AG04450 (cell line): ENCODE results near the gene SPOUT1. TPM values are rescaled to one million over a fixed set of nuclear protein-coding genes. Genes with fewer than 3 reads are reported as not detected.
"Not testable (repeated sequence)": the region's sequence is repeated elsewhere in the genome, so short reads cannot be mapped to it uniquely, and the experiment has no call there.

Source experiments
- CTCF ChIA-PET: fragments of 300-600, 350-600 bp; formaldehyde crosslinking; extraction: SDS; loops from one replicate; lab custom pipeline; 2022; ENCODE audit warnings: antibody characterized with exemption, inconsistent platforms; lab: Charles Lee
- POLR2A ChIA-PET: fragments of 350-600 bp; formaldehyde crosslinking; extraction: SDS; loops from one replicate; lab custom pipeline; 2021; ENCODE audit warnings: antibody characterized with exemption, inconsistent platforms; lab: Yijun Ruan, JAX
- DNase-seq: peaks from one replicate; pipeline ENCODE4 v3.0.0-alpha.2; 2011; ENCODE audit warnings: low read depth, low spot score
- H3K27ac ChIP-seq: one replicate; pipeline ENCODE4 v1.5.1; 2012; ENCODE audit warnings: low read depth, low read length, control low read depth
- H3K27me3 ChIP-seq: one replicate; pipeline ENCODE4 v1.6.0; 2012; ENCODE audit warnings: low read length; ENCODE audit not compliant: control insufficient read depth, insufficient read depth
- H3K4me3 ChIP-seq: 2 replicates; pipeline ENCODE4 v1.5.1; 2011; ENCODE audit warnings: mild to moderate bottlenecking, low read depth, low read length, control low read depth
- H3K9me3 ChIP-seq: 2 replicates; pipeline ENCODE4 v1.5.1; 2012; ENCODE audit warnings: low read length; ENCODE audit not compliant: control insufficient read depth, insufficient read depth
- polyA plus RNA-seq: library from polyadenylated mRNA; depleted of rRNA; stranded (reverse); fragments of >200 nt; gene quantifications from 2 replicates; pipeline ENCODE4 v1.2.3, GENCODE V29; 2011
- TF ChIP-seq, protein P1 (sequence below): IDR thresholded peaks from 2 replicates; pipeline ENCODE4 v1.5.1; 2011; ENCODE audit warnings: low read depth, low read length, control low read depth, inconsistent platforms

SPOUT1 gene
- polyA plus RNA-seq, 1 experiment = 19.1 TPM

GRCh38 chr9:128862401-128862851, 32.8 kb upstream of the SPOUT1 start:
- Histone ChIP-seq H3K4me3 (no peak overlapping the region), H3K27me3 (no peaks in the 10 kb centered on the region), H3K27ac (no peak overlapping the region), H3K9me3 (no peaks in the 10 kb centered on the region)
- POLR2A ChIA-PET = interaction anchor here (0.5 kb wide), 1 partner anchor 50 kb away, joined by 3 read pairs; no protein-coding TSS in a partner anchor
- CTCF ChIA-PET = interaction anchor here (0.9 to 5.5 kb wide), 7 partner anchors 9 to 142 kb away, joined by 3 to 95 read pairs (median 9); no protein-coding TSS in a partner anchor
- TF ChIP-seq, protein P1, sequence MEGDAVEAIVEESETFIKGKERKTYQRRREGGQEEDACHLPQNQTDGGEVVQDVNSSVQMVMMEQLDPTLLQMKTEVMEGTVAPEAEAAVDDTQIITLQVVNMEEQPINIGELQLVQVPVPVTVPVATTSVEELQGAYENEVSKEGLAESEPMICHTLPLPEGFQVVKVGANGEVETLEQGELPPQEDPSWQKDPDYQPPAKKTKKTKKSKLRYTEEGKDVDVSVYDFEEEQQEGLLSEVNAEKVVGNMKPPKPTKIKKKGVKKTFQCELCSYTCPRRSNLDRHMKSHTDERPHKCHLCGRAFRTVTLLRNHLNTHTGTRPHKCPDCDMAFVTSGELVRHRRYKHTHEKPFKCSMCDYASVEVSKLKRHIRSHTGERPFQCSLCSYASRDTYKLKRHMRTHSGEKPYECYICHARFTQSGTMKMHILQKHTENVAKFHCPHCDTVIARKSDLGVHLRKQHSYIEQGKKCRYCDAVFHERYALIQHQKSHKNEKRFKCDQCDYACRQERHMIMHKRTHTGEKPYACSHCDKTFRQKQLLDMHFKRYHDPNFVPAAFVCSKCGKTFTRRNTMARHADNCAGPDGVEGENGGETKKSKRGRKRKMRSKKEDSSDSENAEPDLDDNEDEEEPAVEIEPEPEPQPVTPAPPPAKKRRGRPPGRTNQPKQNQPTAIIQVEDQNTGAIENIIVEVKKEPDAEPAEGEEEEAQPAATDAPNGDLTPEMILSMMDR = no peak
- no peak for DNase-seq

GRCh38 chr9:128861501-128861900, 31.9 kb upstream of the SPOUT1 start:
- H3K27me3 ChIP-seq = no peaks in the 10 kb centered on the region
- no peaks in the 10 kb centered on the region for H3K9me3 ChIP-seq
- no peak overlapping the region for H3K27ac ChIP-seq
- ChIA-PET CTCF (interaction anchor here (0.6 to 5.5 kb wide), 5 partner anchors 8 to 301 kb away, joined by 3 to 95 read pairs (median 5); no protein-coding TSS in a partner anchor), POLR2A (interaction anchor here (0.6 kb wide), 1 partner anchor 20 kb away, joined by 3 read pairs; no protein-coding TSS in a partner anchor)
- no peak for DNase-seq
- TF ChIP-seq, protein P1 = no peak
- H3K4me3 ChIP-seq = no peak overlapping the region

DNA sequence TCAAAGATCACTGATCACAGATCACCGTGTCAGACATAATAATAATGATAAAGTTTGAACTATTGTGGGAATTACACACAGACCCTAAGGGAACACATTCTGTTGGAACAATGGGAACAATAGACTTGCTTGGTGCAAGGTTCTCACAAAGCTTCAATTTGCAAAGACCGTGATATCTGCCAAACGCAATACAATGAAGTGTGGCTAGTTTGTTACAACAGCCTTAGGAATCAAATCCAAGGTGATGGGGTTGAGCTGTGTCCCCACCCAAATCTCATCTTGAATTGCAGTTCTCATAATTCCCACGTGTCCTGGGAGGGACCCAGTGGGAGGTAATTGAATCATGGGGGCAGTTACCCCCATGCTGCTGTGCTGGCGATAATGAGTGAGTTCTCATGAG, 31.3 kb upstream of the SPOUT1 start:
- Histone ChIP-seq H3K27ac (no peak overlapping the region), H3K4me3 (no peak overlapping the region), H3K27me3 (no peaks in the 10 kb centered on the region), H3K9me3 (no peaks in the 10 kb centered on the region)
- ChIA-PET POLR2A (interaction anchor here (0.6 kb wide), 1 partner anchor 20 kb away, joined by 3 read pairs; no protein-coding TSS in a partner anchor), CTCF (interaction anchor here (0.7 to 5.5 kb wide), 3 partner anchors 7 to 301 kb away, joined by 3 to 95 read pairs (median 9); no protein-coding TSS in a partner anchor)
- DNase-seq = no peak
- TF ChIP-seq, protein P1 = no peak

- DNase-seq = not testable (repeated sequence)
- ChIA-PET CTCF (interaction anchor here (1.4 kb wide), 1 partner anchor 70 kb away, joined by 7 read pairs; no protein-coding TSS in a partner anchor), POLR2A (interaction anchor here (0.6 kb wide), 3 partner anchors 22 to 953 kb away, joined by 3 to 4 read pairs (median 4); no protein-coding TSS in a partner anchor)
Observed at GRCh38 chr9:128858476-128858875, 28.9 kb upstream of the SPOUT1 start.

GRCh38 chr9:128854454-128854853, 24.9 kb upstream of the SPOUT1 start:
- DNase-seq, H3K4me3 ChIP-seq, POLR2A ChIA-PET, H3K27ac ChIP-seq, H3K27me3 ChIP-seq: not testable (repeated sequence)
- peaks cover 13% of the 10 kb centered on the region; the same call in 1 of the 2 replicates for H3K9me3 ChIP-seq
- CTCF ChIA-PET = interaction anchor here (0.9 to 1.7 kb wide), 3 partner anchors 8 to 74 kb away, joined by 3 to 9 read pairs (median 5); partner anchors contain the start of gene ENDOG

More at GRCh38 chr9:128858476-128858875, 28.9 kb upstream of the SPOUT1 start:
- H3K9me3 ChIP-seq, H3K27ac ChIP-seq, H3K4me3 ChIP-seq, H3K27me3 ChIP-seq: not testable (repeated sequence)

DNA sequence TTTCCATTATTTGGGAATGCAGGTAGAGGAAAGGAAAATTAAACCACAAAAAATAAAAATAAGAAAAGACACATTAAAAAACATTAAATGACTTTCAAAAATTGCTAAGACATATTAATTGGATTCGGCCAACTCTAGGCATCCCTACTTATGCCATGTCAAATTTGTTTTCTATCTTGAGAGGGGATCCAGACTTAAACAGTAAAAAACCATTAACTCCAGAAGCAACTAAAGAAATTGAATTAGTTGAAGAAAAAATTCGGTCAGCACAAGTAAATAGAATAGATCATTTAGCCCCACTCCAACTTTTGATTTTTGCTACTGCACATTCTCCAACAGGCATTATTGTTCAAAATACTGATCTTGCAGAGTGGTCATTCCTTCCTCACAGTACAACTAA, 23.1 kb upstream of the SPOUT1 start:
- H3K27ac ChIP-seq, H3K27me3 ChIP-seq, DNase-seq, H3K4me3 ChIP-seq: not testable (repeated sequence)
- CTCF ChIA-PET = interaction anchor here (0.7 to 1.8 kb wide), 3 partner anchors 9 to 76 kb away, joined by 3 to 10 read pairs (median 5); no protein-coding TSS in a partner anchor
- POLR2A ChIA-PET = interaction anchor here (1.2 kb wide), 1 partner anchor 96 kb away, joined by 3 read pairs; no protein-coding TSS in a partner anchor
- peaks cover 15% of the 10 kb centered on the region; the same call in 1 of the 2 replicates for H3K9me3 ChIP-seq
